ENCODE measurements around the gene C10orf120.

DNA sequence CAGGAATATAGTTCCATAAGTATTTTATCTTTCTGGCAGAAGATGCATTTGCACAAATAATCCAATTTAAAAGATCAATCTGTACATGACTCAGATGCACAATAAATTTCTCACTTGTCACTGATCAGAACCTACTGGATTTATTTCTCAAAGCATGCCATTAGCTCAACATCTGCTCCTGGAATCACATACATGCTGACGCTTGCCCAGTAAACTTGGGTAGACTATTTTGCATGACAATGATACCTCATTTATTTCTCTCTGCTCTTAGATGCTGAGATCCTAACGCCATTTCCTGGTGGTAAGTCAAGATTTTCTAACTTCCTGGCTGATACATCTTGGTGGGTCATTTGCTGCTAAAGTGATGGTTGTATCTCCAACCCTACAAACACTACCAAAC, 33.8 kb upstream of the C10orf120 start:
- TF ChIP-seq EZH2 (IDR thresholded peaks at IDR 0.05; ENCODE audit: insufficient read depth, poor library complexity, severe bottlenecking) (no peak), EZH2phosphoT487 (IDR thresholded peaks at IDR 0.05; ENCODE audit: insufficient read depth, low read depth) (no peak)
